ENCODE results near the gene MTHFR.

Gene MTHFR

GRCh38 chr1:11752359-11753088 is 53.2 kb downstream of the MTHFR start:
- no peak for DNase-seq

GRCh38 chr1:11751087-11751486 is 54.7 kb downstream of the MTHFR start:
- DNase-seq = no peak

GRCh38 chr1:11749996-11750395 is 55.8 kb downstream of the MTHFR start:
- DNase-seq = no peak

- DNase-seq = peak; percentile 79
Observed at GRCh38 chr1:11749203-11749689, 56.5 kb downstream of the MTHFR start.

- DNase-seq = peak; percentile 59
Observed at GRCh38 chr1:11748294-11749202, 57.2 kb downstream of the MTHFR start.

- DNase-seq = peak; percentile 48
Observed at GRCh38 chr1:11746795-11747487, 58.8 kb downstream of the MTHFR start.

- no peak for DNase-seq
Observed at GRCh38 chr1:11746092-11746491, 59.7 kb downstream of the MTHFR start.

GRCh38 chr1:11744287-11744686 is 61.5 kb downstream of the MTHFR start:
- DNase-seq = no peak

- DNase-seq = no peak
Observed at GRCh38 chr1:11741919-11742558, 63.7 kb downstream of the MTHFR start.

- no peak for DNase-seq
Observed at GRCh38 chr1:11741482-11741881, 64.3 kb downstream of the MTHFR start.

- peak; percentile 70 for DNase-seq
Observed at GRCh38 chr1:11740258-11741192, 65.2 kb downstream of the MTHFR start.

GRCh38 chr1:11738783-11739182 is 67.0 kb downstream of the MTHFR start:
- DNase-seq = no peak

- DNase-seq = no peak
Observed at GRCh38 chr1:11738096-11738495, 67.7 kb downstream of the MTHFR start.

GRCh38 chr1:11736746-11737639 is 68.8 kb downstream of the MTHFR start:
- peak; percentile 76 for DNase-seq

GRCh38 chr1:11735854-11736745 is 69.7 kb downstream of the MTHFR start, which contains the start of gene AGTRAP:
TSS of gene AGTRAP (plus strand) at chr1:11736136. CDS start at chr1:11736209, 73 bp downstream.
- DNase-seq = peak; percentile 95

Measured in activated effector memory CD4-positive, alpha-beta T cell treated with anti-CD3 and anti-CD28 coated beads, Interleukin-2, amount 50 U/mL, for 16 hours (primary cell).